Measurements from ENCODE around the gene TAMALIN. TPM values are rescaled to one million over a fixed set of nuclear protein-coding genes. Genes with fewer than 3 reads are reported as not detected.
A peak's percentile ranks its signal among the peaks of the same experiment; 100 is the strongest.

TAMALIN gene
- total RNA-seq, 4 donors from 2014 or later, result 9.8 to 20.8 (median 14.5) TPM

DNA sequence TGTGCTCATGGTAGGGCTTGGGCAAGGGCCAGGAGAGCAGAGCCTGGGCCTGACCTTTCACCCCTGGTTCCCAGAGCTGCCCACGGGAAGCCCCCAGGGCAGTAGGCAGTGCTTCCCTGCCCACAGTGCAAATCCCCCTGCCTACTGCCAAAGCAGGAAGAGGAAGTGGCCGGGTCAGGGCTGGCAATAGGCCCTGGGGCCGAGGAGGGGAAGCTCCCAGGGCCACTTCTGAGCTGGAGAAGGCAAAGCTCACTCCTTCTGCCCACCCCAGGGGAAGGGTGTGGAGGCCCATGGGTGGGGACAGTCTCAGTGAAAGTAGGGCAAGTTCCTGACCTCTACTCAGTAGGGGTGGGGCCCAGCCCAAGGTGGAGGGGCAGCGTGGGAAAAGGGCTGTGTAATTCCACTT lies 39.1 kb downstream of the TAMALIN start:
- Histone ChIP-seq H3K4me1 (peaks cover 40 to 76% of the 10 kb centered on the region in 2 donors), H3K27ac (peak overlapping the region; percentile 2 to 98 (median 95)), H3K27me3 (no peaks in the 10 kb centered on the region), H3K9me3 (no peaks in the 10 kb centered on the region), H3K36me3 (no peaks in the 10 kb centered on the region), H3K4me3 (replicated peaks in 1 of 3) (no peak overlapping the region)
- intact Hi-C loops (cut with DNase I), result no loop called here
- 70 to 76% methylated on average over 1 to 2 of the region's 4 CpGs for WGBS, 2 donors
- DNase-seq, result no peak
- TF ChIP-seq CTCF (IDR thresholded peaks at IDR 0.05) (no peak), POLR2A (IDR thresholded peaks at IDR 0.05) (no peak)

- Histone ChIP-seq H3K4me1 (peaks cover 40 to 69% of the 10 kb centered on the region in 2 donors), H3K27me3 (no peaks in the 10 kb centered on the region), H3K4me3 (replicated peaks in 1 of 3) (no peak overlapping the region), H3K9me3 (no peaks in the 10 kb centered on the region), H3K27ac (peak overlapping the region in 1 of 3 donors; percentile 11), H3K36me3 (no peaks in the 10 kb centered on the region)
- DNase-seq, result no peak
- TF ChIP-seq CTCF (IDR thresholded peaks at IDR 0.05), result no peak
- no peak for TF ChIP-seq POLR2A (IDR thresholded peaks at IDR 0.05)
- WGBS, 2 donors, result 91 to 93% methylated on average over 7 of the region's 7 CpGs
- intact Hi-C loops (cut with DNase I), result no loop called here
These were observed 40.1 kb downstream of the TAMALIN start for GRCh38 chr12:52046859-52047258.

DNA sequence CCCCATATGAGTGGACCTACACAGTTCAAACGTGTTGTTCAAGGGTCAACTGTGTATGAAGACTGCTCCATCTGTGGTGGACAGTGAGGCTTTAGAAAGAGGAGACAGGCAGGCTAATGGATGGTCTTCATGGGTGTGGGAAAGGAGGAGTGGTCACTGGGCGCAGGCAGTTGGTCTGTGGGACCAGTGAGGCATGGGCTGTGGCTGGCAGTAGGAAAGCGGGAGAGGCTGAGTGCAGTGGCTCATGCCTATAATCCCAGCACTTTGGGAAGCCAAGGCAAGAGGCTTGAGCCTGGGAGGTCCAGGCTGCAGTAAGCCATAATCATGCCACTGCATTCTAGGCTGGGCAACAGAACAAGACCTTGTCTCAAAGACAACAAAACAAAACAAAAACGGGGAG lies 42.5 kb downstream of the TAMALIN start:
- peak overlapping the region in 2 of 3 donors; percentile 99 to 100 for H3K27ac ChIP-seq
- no peak overlapping the region for H3K4me3 ChIP-seq (replicated peaks in 1 of 3)
- H3K27me3 ChIP-seq, result no peaks in the 10 kb centered on the region
- 75 to 78% methylated on average over 4 of the region's 4 CpGs for WGBS, 2 donors
- peaks cover 0 to 9% of the 10 kb centered on the region in 2 donors for H3K36me3 ChIP-seq
- H3K9me3 ChIP-seq, result no peaks in the 10 kb centered on the region
- H3K4me1 ChIP-seq, result peaks cover 31 to 59% of the 10 kb centered on the region in 2 donors
- DNase-seq, result no peak
- intact Hi-C loops (cut with DNase I), result no loop called here
- TF ChIP-seq POLR2A (IDR thresholded peaks at IDR 0.05), result no peak
- TF ChIP-seq CTCF (IDR thresholded peaks at IDR 0.05), result no peak

DNA sequence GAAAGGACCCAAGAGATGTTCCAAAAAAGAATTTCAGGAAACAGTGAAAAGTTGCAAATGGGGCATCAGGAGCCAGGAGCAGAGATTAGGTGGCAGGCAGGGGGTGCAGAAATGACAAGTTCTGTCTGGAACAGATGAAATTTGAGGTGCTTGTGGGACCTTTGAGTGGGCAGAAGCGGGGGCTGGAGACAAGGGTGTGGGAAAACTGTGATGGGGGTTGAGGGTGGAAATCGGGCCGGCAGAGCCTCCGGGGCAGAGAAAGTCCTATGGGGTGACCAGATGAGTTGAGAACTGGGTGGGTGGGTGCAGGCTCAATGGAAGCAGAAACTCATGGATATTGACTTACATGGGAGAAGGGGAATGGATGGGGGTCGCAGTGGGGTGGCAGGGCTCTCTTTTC lies 42.9 kb downstream of the TAMALIN start:
- intact Hi-C loops (cut with DNase I), result no loop called here
- 87 to 91% methylated on average over 5 of the region's 5 CpGs for WGBS, 2 donors
- DNase-seq, result no peak
- Histone ChIP-seq H3K36me3 (peaks cover 3 to 13% of the 10 kb centered on the region in 2 donors), H3K4me3 (replicated peaks in 1 of 3) (peak overlapping the region in 1 of 3 donors; percentile 47), H3K27ac (peak overlapping the region; percentile 99 to 100 (median 99)), H3K4me1 (peaks cover 28 to 55% of the 10 kb centered on the region in 2 donors), H3K27me3 (no peaks in the 10 kb centered on the region), H3K9me3 (no peaks in the 10 kb centered on the region)
- TF ChIP-seq CTCF (IDR thresholded peaks at IDR 0.05), result no peak
- no peak for TF ChIP-seq POLR2A (IDR thresholded peaks at IDR 0.05)

DNA sequence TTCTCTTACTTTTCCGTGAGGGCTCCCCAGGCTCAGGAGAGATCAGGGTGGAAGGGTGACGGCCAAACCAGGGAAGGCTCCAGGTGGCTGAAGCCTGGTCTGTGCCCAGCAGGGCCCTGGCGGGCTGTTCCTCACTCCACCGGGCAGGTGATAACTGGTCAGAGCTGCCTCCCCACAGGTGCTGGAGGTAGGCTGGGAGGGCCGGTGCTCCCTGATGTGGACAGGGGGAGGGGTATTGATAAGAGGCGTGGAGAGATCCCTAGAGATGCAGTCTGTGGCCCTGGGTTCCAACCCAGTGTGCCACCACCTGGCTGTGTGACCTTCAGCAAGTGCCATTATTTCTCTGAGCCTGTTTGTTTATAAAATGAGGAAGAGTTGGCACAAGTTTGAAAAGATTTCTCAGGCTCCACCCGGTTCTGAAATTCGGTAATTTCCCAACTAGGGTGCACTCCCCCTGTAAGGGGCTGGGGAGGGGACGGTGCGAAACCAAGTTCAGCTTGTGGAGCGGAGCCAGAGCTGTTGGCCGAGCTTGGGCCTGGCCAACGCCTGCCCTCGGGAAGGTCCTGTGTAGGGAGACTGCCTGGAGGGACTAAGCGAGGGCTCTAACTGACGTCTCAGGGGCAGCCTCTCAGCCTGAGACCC lies 43.5 kb downstream of the TAMALIN start:
- intact Hi-C loops (cut with DNase I), result no loop called here
- peaks cover 26 to 50% of the 10 kb centered on the region in 2 donors for H3K4me1 ChIP-seq
- peak overlapping the region; percentile 99 to 100 (median 99) for H3K27ac ChIP-seq
- peak in 1 of 6 experiments; percentile 3 for TF ChIP-seq CTCF (IDR thresholded peaks at IDR 0.05)
- no peak for TF ChIP-seq POLR2A (IDR thresholded peaks at IDR 0.05)
- peak overlapping the region in 2 of 3 donors; percentile 47 to 48 for H3K4me3 ChIP-seq (replicated peaks in 1 of 3)
- DNase-seq, result peak; percentile 69 to 75
- 28 to 31% methylated on average over 14 to 15 of the region's 16 CpGs for WGBS, 2 donors
- no peaks in the 10 kb centered on the region for H3K27me3 ChIP-seq
- peaks cover 9 to 18% of the 10 kb centered on the region in 2 donors for H3K36me3 ChIP-seq
- H3K9me3 ChIP-seq, result no peaks in the 10 kb centered on the region

Measured in thyroid gland (tissue), 4 donors.